GM21825 (cell line): ENCODE data around the gene CAMK2B.
"Not testable (repeated sequence)": the region's sequence is repeated elsewhere in the genome, so short reads cannot be mapped to it uniquely, and the experiment has no call there.

Experiments
- ATAC-seq: cut with Tn5 transposase; IDR thresholded peaks from one replicate; pipeline ENCODE4 v1.9.1; 2021; ENCODE audit warnings: mild to moderate bottlenecking, moderate library complexity; ENCODE audit not compliant: unreplicated experiment

CAMK2B gene

DNA sequence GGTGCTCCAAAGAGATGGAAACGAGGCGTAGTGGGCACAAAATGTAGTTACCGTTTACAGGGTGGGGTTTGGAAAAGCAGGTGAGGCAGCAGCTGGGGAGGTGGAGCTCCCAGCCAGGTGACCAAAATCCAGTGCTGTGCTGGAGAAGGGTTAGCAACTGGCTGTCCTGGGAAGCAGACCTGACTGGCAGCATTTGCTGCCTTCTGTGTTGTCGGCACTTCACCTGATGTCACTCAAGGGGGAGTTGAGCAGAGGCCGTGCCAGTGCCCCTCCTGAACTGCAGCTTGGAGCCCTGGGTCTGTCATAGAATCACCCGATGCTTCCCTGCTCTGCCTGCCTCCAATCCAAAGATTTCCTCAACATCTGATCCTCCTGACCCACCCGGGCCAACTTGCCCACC, 148.9 kb downstream of the CAMK2B start:
- ATAC-seq: no peak

DNA sequence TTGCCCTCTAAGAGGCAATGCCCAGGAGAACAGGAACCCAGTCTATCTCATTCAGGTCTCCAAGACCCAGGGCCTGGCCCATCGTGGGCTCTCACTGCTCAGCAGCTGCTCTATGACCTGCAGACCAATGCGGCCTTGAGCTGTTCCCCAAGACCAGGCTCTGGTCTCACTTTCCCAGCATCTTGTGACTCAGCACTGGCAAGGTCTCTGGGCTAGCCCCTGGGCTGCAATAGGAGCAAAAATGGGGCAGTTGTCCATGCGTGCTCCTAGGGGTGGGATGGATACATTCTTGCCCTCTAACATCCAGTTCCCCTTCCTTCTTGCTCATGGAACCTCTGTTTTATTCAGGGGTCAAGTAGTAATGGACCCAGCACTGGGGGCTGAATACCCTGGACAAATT, 149.7 kb downstream of the CAMK2B start:
- ATAC-seq: no peak

DNA sequence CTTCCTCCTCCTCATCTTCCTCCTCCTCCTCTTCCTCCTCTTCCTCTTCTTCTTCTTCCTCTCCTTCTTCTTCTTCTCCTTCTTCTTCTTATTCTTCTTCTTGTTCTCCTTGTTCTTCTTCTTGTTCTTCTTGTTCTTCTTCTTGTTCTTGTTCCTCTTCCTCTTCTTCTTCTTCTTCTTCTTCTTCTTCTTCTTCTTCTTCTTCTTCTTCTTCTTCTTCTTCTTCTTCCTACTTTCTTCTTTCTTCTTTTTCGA, 150.8 kb downstream of the CAMK2B start:
- ATAC-seq: not testable (repeated sequence)

DNA sequence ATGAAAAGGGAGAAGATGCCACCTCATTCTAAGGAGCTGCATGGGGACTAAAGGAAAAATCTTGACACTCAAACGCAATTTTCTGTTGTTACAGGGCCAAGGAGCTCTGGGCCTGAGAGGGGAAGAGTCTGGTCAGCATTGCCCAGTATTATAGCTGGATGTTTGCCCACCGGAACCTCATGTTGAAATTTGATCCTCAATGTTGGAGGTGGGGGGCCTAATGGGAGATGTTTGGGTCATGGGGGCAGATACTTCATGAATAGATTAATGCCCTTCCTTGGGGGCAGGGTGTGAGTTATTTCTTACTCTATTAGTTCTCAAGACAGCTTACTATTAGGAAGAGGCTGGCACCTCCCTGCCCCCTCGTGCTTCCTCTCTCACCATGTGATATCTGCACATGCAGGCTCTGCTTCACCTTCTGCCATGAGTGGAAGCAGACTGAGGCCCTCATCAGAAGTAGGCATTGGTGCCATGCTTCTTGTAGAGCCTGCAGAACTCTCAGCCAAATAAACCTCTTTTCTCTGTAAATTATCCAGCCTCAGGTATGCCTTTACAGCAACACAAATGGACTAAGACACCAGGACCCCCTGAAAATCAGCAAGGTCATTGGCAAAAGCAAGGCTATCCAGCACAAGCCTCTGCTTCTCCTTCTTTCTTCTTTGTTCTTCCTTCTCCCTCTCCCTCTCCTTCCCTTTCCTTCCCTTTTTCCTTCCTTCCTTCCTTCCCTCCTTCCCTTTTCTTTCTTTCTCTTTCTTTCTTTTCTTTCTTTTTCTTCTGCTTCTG, 151.3 kb downstream of the CAMK2B start:
- no peak for ATAC-seq

DNA sequence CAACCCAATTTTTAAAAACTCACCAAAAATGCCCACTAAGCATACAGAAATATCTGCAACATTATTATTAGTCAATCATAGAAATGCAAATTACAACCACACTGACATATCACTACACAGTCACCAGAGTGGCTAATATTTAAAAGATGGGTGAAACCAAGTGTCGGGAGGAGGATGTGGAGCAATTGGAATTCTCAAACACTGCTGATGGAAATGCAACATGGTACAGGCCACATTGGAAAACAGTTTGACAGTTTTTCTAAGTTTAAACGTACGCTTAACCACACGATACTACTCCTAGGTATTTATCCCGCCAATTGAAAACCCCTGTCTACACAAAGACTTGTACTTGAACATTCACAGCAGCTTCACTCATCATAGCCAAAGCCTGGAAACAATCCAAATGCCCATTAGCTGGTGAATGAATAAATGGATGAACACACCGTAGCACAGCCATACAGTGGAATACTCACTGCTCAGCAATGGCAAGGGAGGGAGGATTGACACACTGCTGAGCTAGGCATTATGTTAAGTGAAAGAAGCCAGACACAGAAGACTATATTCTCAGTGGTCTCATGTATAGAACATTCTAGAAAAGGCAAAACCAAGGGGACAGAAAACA, 152.5 kb downstream of the CAMK2B start:
- ATAC-seq: no peak

DNA sequence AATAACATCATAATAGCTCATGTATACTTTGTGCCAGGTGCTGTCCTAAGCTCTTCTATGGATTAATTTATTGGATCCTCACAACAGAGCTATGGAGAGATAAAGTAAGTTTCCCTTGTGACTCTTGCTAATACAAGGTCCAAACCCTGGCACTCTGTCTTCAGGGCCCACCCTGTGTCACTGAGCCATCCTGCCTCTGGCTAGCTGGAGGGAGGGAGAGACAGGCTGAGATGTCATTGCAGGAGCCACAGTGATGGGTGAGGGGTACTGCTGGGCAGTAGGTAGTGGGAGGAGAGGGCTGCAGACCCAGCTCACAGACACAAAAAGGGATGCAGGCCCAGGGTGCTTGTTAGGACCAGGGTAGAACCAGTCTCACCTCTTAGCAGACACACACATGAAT, 153.0 kb downstream of the CAMK2B start:
- no peak for ATAC-seq

DNA sequence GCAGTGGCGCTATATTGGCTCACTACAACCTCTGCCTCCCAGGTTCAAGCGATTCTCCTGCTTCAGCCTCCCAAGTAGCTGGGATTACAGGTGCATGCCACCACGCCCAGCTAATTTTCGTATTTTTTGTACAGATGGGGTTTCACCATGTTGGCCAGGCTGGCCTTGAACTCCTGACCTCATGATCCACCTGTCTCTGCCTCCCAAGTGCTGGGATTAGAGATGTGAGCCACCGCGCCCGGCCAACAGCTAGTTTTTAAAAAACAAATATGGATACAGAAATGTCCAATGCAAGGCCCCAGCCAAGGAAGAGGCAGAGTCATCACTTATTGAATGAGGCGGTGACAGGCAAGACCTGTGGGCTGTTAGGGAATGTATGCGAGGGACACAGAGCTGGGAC, 153.5 kb downstream of the CAMK2B start:
- not testable (repeated sequence) for ATAC-seq

DNA sequence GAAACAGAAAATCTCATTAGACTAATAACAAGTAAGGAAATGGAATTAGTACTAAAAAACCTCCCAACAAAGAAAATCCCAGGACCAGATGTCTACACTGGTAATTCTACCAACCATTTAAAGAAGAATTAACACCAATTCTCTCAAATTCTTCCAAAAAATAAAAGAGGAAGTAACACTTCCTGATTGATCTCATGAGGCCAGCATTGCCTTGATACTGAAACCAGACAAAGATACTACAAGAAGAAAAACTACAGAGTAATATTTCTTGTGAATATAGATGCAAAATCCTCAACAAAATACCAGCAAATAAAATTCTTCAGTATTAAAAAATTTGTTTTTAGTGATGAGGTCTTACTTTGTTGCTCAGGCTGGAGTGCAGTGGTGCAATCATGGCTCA, 157.5 kb downstream of the CAMK2B start:
- peak; percentile 55 for ATAC-seq
